CD4-positive, alpha-beta T cell treated with Interleukin-12 subunit alpha and Interleukin-12 subunit beta, for 1 hour (primary cell): Measurements from ENCODE around the gene PLPP4.

Source experiments
- DNase-seq: peaks from one replicate; pipeline ENCODE4 v3.0.0-alpha.2; 2020

PLPP4 gene

DNA sequence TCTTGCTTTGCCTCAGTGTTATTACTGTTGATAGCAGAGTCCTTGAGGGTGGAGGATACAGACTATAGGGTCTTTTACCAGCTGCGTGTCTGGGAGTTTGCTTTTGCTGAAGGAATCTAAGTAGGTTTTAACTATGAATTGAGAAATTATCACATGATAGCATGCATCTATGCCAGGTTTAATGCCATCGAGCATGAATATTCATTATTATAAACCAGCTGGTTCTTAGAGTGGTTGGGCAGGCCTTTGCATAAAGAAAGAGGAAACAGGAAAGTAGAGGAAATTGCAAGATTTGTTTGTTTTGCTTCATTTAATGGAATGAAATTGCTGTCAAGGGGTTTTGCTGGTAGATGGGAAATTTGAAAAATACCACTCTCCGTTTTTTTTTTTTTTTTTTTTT is 70.7 kb downstream of the PLPP4 start:
- no peak for DNase-seq

DNA sequence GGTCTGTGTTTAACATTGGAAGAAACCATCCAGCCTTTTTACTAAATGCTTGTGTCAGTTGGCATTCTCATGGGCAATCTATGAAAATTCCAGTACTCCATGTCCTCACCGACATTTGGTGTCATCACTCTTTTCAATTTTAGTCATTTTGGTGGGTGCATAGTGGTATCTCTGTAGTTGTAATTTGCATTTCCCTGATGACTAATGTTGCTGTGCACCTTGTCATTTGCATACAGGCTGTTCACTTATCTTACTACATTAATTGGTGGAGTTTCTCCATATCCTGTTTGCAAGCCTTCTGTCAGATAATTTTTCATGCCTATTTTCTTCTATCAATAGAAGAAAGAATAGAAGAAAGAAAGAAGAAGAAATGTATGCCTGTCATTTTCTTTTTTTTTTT is 73.7 kb downstream of the PLPP4 start:
- DNase-seq, result no peak

DNA sequence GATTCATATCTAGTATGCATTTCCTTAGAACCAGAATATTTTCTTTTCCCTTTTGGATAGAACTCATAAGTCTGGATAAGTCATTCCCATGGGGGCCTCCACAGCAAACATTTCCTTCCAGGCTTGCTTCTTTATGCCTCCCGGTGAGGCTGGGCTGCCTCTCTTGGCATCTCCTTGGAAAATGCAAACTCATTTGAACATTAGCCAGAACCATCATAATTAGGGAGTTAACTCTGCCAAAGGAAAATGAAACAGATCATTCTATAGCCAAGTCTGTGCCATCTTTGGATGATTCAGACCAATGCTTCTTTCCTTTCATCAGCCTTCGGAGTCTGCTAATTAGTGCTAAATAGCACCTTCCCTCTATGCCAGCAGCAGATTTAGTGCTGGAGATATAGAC is 81.1 kb downstream of the PLPP4 start:
- DNase-seq, result no peak

GRCh38 chr10:120539076-120539475 is 82.0 kb downstream of the PLPP4 start:
- no peak for DNase-seq

DNA sequence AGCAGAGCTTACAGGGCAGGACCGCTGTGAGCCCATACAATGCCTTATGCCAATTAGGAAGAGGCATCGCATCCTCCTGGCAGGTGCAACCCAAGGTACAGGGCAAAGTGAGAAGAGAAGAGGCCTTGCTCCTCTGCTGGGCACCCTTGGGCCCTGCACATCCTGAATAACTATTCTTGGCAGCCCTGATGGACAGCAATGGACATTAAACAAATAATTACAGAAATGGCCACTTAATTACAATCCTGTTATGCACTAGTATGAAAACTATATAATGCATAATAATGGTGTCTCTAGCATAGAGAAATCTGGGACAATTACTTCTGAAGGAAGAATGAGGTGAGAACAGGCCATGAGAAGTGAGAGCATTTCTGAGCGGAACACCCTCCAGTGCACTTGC is 83.5 kb downstream of the PLPP4 start:
- DNase-seq, result no peak

GRCh38 chr10:120541984-120542383 is 85.0 kb downstream of the PLPP4 start:
- no peak for DNase-seq

- no peak for DNase-seq
Observed at GRCh38 chr10:120542591-120542990, 85.6 kb downstream of the PLPP4 start.

- DNase-seq, result no peak
Observed at GRCh38 chr10:120543291-120543690, 86.3 kb downstream of the PLPP4 start.

GRCh38 chr10:120548210-120548609 is 91.2 kb downstream of the PLPP4 start:
- DNase-seq, result no peak

- DNase-seq, result no peak
Observed at GRCh38 chr10:120552262-120552661, 95.2 kb downstream of the PLPP4 start.

GRCh38 chr10:120553911-120554310 is 96.9 kb downstream of the PLPP4 start:
- DNase-seq, result no peak

- DNase-seq, result no peak
Observed at GRCh38 chr10:120555436-120555835, 98.4 kb downstream of the PLPP4 start.

GRCh38 chr10:120555842-120556532 is 99.0 kb downstream of the PLPP4 start:
- DNase-seq, result no peak

GRCh38 chr10:120557311-120557710 is 100.3 kb downstream of the PLPP4 start:
- no peak for DNase-seq

DNA sequence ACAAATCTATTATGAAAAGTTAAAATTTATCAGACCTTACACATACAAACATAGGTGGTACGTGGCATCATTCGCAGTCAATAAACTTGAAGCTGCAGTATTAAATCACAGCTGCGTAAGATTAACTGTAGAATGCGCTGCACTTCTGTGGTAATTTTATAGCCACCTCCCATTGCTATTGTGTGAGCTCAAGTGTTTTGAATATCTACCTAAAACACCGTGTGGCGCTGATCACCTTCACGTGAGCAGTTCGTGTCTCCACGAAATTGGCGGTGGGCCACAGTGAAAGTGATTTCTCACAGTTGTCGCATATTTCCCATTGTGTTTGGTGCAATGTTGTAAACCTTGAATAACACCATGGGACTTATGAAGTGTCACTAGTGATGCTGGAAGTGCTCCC is 102.8 kb downstream of the PLPP4 start:
- no peak for DNase-seq

DNA sequence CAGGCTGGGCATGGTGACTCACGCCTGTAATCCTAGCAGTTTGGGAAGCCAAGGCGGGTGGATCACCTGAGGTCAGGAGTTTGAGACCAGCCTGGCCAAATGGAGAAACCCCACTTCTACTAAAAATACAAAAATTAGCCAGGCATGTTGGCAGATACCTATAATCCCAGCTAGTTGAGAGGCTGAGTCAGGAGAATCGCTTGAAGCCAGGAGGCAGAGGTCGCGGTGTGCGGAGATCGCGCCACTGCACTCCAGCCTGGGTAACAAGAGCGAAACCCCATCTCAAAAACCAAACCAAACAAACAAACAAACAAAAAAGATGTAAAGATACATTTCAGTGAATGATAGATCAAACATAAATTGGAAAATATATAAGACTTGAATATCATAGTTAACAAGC is 105.9 kb downstream of the PLPP4 start:
- no peak for DNase-seq

DNA sequence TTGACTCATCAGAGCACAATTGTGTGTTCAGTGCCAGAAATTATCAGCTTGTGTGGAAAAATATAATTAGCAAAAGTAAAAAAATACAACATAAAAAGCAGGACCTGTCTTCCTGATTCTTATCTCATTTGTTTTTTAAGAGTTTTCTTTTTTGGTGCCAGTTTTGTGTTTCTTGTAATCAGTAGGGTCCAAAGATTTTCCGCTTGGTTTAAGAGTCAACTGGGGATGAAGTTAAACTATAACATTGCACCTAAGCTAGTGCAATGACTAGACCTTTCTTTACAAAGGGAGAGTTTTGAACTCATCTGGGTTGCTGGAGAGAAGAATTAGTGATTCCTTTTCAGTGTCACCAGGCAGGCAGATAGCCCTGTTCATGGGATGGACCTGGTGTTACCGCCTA is 113.4 kb downstream of the PLPP4 start:
- no peak for DNase-seq

- no peak for DNase-seq
Observed at GRCh38 chr10:120571266-120571665, 114.2 kb downstream of the PLPP4 start.

- no peak for DNase-seq
Observed at GRCh38 chr10:120572307-120572706, 115.3 kb downstream of the PLPP4 start.

DNA sequence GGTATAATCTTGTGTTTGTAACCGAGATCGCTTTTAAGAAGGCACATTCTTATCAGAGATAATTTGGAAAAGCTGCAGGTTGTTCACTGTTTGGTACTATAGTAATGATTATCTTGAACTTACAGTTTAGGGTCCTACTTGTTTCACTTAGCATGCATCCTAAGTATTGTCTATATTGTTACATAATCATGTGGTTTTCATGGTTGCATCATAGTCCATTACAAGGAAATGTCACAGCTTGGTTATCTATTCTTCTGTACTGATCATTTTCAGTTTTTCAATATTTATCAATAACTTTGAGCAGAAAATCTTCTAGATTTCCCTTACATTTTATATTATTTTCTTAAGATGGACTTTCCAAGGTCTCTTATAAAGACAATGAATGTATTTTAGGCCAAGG is 116.3 kb downstream of the PLPP4 start:
- no peak for DNase-seq

- DNase-seq, result no peak
Observed at GRCh38 chr10:120574981-120575380, 118.0 kb downstream of the PLPP4 start.

DNA sequence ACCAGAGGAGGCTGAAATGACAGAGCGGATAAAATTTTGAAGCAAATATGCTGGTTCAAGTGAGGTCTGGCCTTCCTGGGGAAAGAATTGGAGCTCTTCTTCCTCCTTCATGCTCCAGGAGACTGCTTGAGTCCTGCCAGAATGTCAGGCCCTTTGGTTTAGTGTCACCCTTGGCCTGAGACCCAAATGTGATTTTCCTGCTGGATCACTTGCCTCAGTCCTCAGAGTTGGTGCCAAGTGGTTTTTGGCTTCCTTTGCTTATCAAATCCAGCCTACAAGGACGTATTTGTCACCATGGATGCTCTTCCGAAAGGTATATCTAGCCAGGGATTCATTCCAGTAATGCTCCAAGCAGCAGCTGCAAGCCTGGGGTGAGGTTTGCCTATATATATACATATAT is 118.4 kb downstream of the PLPP4 start:
- no peak for DNase-seq

DNA sequence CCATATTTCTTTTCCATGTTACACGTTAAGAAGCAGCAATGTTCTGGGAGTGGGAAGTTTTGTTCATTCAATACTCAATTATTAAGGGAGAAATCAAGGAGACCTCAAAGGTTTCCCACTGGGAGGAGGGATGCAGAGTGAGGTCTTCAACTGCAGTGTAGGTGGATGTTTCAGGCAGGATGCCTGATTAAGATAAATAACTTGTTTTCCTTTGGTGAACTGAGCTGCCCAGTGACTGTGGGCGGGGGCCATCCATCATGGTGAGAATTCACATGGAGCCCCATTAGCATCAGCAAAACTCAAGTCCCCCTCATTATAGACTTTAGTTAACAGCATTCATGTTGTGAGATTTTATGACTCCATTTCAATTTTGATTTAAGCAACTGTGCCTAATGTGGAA is 121.1 kb downstream of the PLPP4 start:
- no peak for DNase-seq

- no peak for DNase-seq
Observed at GRCh38 chr10:120578890-120579289, 121.9 kb downstream of the PLPP4 start.
